A673 (cell line): ENCODE data around the gene CLCN4. TPM values are rescaled to one million over a fixed set of nuclear protein-coding genes. Genes with fewer than 3 reads are reported as not detected.

ENCODE experiments used
- BruUV-seq: library from RNA; stranded (reverse); fragments of 400-500 nt; replicated peaks from 2 replicates; lab custom pipeline; 2021; lab: Mats Ljungman, UMichigan
- CTCF ChIA-PET: fragments of 300-600 bp; sonication (Branson Sonifier 250); formaldehyde crosslinking; loops from one replicate; lab custom pipeline; 2022; ENCODE audit warnings: antibody characterized with exemption; lab: Charles Lee
- POLR2A ChIA-PET: fragments of 300-600 bp; sonication (Branson Sonifier 250); formaldehyde crosslinking; loops from one replicate; lab custom pipeline; 2022; ENCODE audit warnings: antibody characterized with exemption; ENCODE audit not compliant: low non-redundant PET; lab: Charles Lee
- DNase-seq: peaks from one replicate; pipeline ENCODE4 v3.0.0-alpha.2; 2015; ENCODE audit warnings: low spot score
- H3K27ac ChIP-seq: fragments of 200-600 bp; sonication (generic); 2 replicates; pipeline ENCODE4 v1.5.1; 2016; ENCODE audit warnings: mixed run types, low read depth, mild to moderate bottlenecking, mixed read lengths, antibody characterized with exemption, low read length; ENCODE audit not compliant: poor library complexity, severe bottlenecking
- H3K27me3 ChIP-seq: fragments of 200-600 bp; sonication (generic); replicated peaks from 2 replicates; pipeline ENCODE4 v1.6.1; 2017; ENCODE audit warnings: mixed run types, low read depth, mild to moderate bottlenecking, mixed read lengths, antibody characterized with exemption, low read length; ENCODE audit not compliant: insufficient read depth, poor library complexity
- H3K36me3 ChIP-seq: fragments of 200-600 bp; sonication (generic); 2 replicates; pipeline ENCODE4 v1.6.1; 2016; ENCODE audit warnings: mixed run types, mild to moderate bottlenecking, mixed read lengths, antibody characterized with exemption, low read length; ENCODE audit not compliant: insufficient read depth, poor library complexity, severe bottlenecking
- H3K4me1 ChIP-seq: fragments of 200-600 bp; sonication (generic); 2 replicates; pipeline ENCODE4 v1.6.1; 2017; ENCODE audit warnings: mixed run types, mild to moderate bottlenecking, mixed read lengths, antibody characterized with exemption, low read length; ENCODE audit not compliant: insufficient read depth, poor library complexity, severe bottlenecking
- H3K4me3 ChIP-seq: fragments of 200-600 bp; sonication (generic); 2 replicates; pipeline ENCODE4 v1.5.1; 2016; ENCODE audit warnings: low read depth, mixed run types, mild to moderate bottlenecking, mixed read lengths, low read length; ENCODE audit not compliant: poor library complexity, severe bottlenecking
- H3K9me3 ChIP-seq: fragments of 200-600 bp; sonication (generic); 2 replicates; pipeline ENCODE4 v1.6.1; 2016; ENCODE audit warnings: mixed run types, low read depth, mild to moderate bottlenecking, mixed read lengths, antibody characterized with exemption, low read length; ENCODE audit not compliant: poor library complexity, severe bottlenecking
- CTCF ChIP-seq: fragments of 300-800, 200-600 bp; sonication (generic); conservative IDR thresholded peaks from 2 replicates; pipeline ENCODE4 v1.5.1; 2017; ENCODE audit warnings: low read depth, mild to moderate bottlenecking, antibody characterized with exemption, low read length, moderate library complexity, mixed read lengths
- EZH2 ChIP-seq: fragments of 200-600 bp; sonication (generic); IDR thresholded peaks from 2 replicates; pipeline ENCODE4 v1.6.1; 2017; ENCODE audit warnings: borderline replicate concordance, low read depth, mild to moderate bottlenecking, mixed read lengths, antibody characterized with exemption, low read length; ENCODE audit not compliant: poor library complexity, severe bottlenecking
- intact Hi-C: fragments of 100-400 bp; cut with micrococcal nuclease; formaldehyde crosslinking; loops from one replicate; pipeline ENCODE4 v1.10.0; 2022; ENCODE audit not compliant: unreplicated experiment
- total RNA-seq: library from RNA; stranded (reverse); gene quantifications from 2 replicates; pipeline ENCODE4 v1.2.3, GENCODE V29; 2021

CLCN4 gene
- total RNA-seq, 1 experiment from 2014 or later = 1.7 TPM

DNA sequence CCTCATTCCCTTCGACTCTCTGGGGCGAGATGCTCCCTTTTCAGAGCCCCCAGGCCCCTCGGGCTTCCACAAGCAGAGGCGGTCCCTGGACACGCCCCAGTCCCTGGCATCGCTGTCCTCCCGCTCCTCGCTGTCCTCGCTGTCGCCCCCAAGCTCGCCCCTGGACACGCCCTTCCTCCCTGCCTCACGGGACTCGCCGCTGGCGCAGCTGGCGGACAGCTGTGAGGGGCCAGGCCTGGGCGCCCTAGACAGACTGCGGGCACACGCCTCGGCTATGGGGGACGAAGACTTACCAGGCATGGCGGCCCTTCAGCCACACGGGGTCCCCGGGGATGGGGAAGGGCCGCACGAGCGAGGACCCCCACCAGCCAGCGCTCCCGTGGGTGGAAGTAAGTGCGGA, 39.5 kb upstream of the CLCN4 start:
- Histone ChIP-seq H3K9me3 (peaks cover 53% of the 10 kb centered on the region), H3K27ac (no peak overlapping the region), H3K4me3 (no peak overlapping the region), H3K27me3 (no peaks in the 10 kb centered on the region), H3K36me3 (peaks cover 28% of the 10 kb centered on the region), H3K4me1 (no peaks in the 10 kb centered on the region)
- POLR2A ChIA-PET = no interaction called here
- no peak for DNase-seq
- BruUV-seq = no TSS peak
- intact Hi-C loops = loop anchor here (10.0 kb wide), 1 partner anchor 1142 kb away; no protein-coding TSS in a partner anchor
- no peak for TF ChIP-seq CTCF
- TF ChIP-seq EZH2 = no peak
- CTCF ChIA-PET = no interaction called here

- no peaks in the 10 kb centered on the region for H3K4me1 ChIP-seq
- peaks cover 59% of the 10 kb centered on the region for H3K9me3 ChIP-seq
- ChIA-PET POLR2A (no interaction called here), CTCF (no interaction called here)
- BruUV-seq = no TSS peak
- no peak for DNase-seq
- intact Hi-C loops = loop anchor here (2.0 to 10.0 kb wide), 3 partner anchors 1143 to 1375 kb away; no protein-coding TSS in a partner anchor
- H3K36me3 ChIP-seq = peaks cover 28% of the 10 kb centered on the region
- TF ChIP-seq CTCF = no peak
- no peak for TF ChIP-seq EZH2
- H3K27me3 ChIP-seq = no peaks in the 10 kb centered on the region
- H3K27ac ChIP-seq = no peak overlapping the region
- H3K4me3 ChIP-seq = no peak overlapping the region
These were observed 38.9 kb upstream of the CLCN4 start for GRCh38 chrX:10117864-10118377.

- no peak overlapping the region for H3K27ac ChIP-seq
- no peak overlapping the region for H3K4me3 ChIP-seq
- peaks cover 28% of the 10 kb centered on the region for H3K36me3 ChIP-seq
- H3K27me3 ChIP-seq = no peaks in the 10 kb centered on the region
- intact Hi-C loops = loop anchor here (2.0 to 10.0 kb wide), 3 partner anchors 1144 to 1376 kb away; no protein-coding TSS in a partner anchor
- peaks cover 59% of the 10 kb centered on the region for H3K9me3 ChIP-seq
- DNase-seq = no peak
- H3K4me1 ChIP-seq = no peaks in the 10 kb centered on the region
- POLR2A ChIA-PET = no interaction called here
- TF ChIP-seq EZH2 (no peak), CTCF (no peak)
- BruUV-seq = no TSS peak
- CTCF ChIA-PET = no interaction called here
These were observed 38.2 kb upstream of the CLCN4 start for GRCh38 chrX:10118530-10118929.
